GM19397 (cell line): ENCODE measurements around the gene CYP4B1.
"Not testable (repeated sequence)": the region's sequence is repeated elsewhere in the genome, so short reads cannot be mapped to it uniquely, and the experiment has no call there.

Experiments
- ATAC-seq: cut with Tn5 transposase; IDR thresholded peaks from one replicate; pipeline ENCODE4 v1.9.1; 2021; ENCODE audit warnings: mild to moderate bottlenecking, moderate library complexity; ENCODE audit not compliant: unreplicated experiment

The CYP4B1 gene

GRCh38 chr1:46813858-46814396 is 15.1 kb downstream of the CYP4B1 start:
- no peak for ATAC-seq

- no peak for ATAC-seq
These were observed 16.3 kb downstream of the CYP4B1 start for GRCh38 chr1:46815133-46815532.

- ATAC-seq: no peak
These were observed 18.1 kb downstream of the CYP4B1 start for GRCh38 chr1:46816930-46817329.

- no peak for ATAC-seq
These were observed 19.0 kb downstream of the CYP4B1 start for GRCh38 chr1:46817814-46818213.

- no peak for ATAC-seq
These were observed 19.7 kb downstream of the CYP4B1 start for GRCh38 chr1:46818591-46818990.

GRCh38 chr1:46819335-46819734 is 20.5 kb downstream of the CYP4B1 start:
- no peak for ATAC-seq

- no peak for ATAC-seq
These were observed 21.2 kb downstream of the CYP4B1 start for GRCh38 chr1:46820076-46820475.

GRCh38 chr1:46820560-46821060 is 21.8 kb downstream of the CYP4B1 start:
- ATAC-seq: no peak

GRCh38 chr1:46822248-46822826 is 23.5 kb downstream of the CYP4B1 start:
- ATAC-seq: no peak

GRCh38 chr1:46823151-46823550 is 24.3 kb downstream of the CYP4B1 start:
- no peak for ATAC-seq

- ATAC-seq: not testable (repeated sequence)
These were observed 28.0 kb downstream of the CYP4B1 start for GRCh38 chr1:46826892-46827291.

- no peak for ATAC-seq
These were observed 31.9 kb downstream of the CYP4B1 start for GRCh38 chr1:46830665-46831322.

GRCh38 chr1:46835469-46835868 is 36.6 kb downstream of the CYP4B1 start:
- not testable (repeated sequence) for ATAC-seq

- not testable (repeated sequence) for ATAC-seq
These were observed 47.5 kb downstream of the CYP4B1 start for GRCh38 chr1:46846386-46846785.

- not testable (repeated sequence) for ATAC-seq
These were observed 58.8 kb downstream of the CYP4B1 start for GRCh38 chr1:46857660-46858065.

GRCh38 chr1:46862348-46862747 is 63.5 kb downstream of the CYP4B1 start:
- ATAC-seq: no peak
